HFFc6 (cell line): ENCODE results near the gene DYNLRB2. TPM values are rescaled to one million over a fixed set of nuclear protein-coding genes. Genes with fewer than 3 reads are reported as not detected.

Experiments used
- DNase-seq: peaks from one replicate; pipeline ENCODE4 v3.0.0-alpha.2; 2018
- H3K27ac Mint-ChIP-seq: 2 replicates; pipeline ENCODE4 v1.8.0; 2020; ENCODE audit warnings: mild to moderate bottlenecking, mixed read lengths
- H3K27me3 Mint-ChIP-seq: 2 replicates; pipeline ENCODE4 v1.8.0; 2021; ENCODE audit warnings: mild to moderate bottlenecking, moderate library complexity, mixed read lengths; ENCODE audit not compliant: insufficient read depth
- H3K36me3 Mint-ChIP-seq: 2 replicates; pipeline ENCODE4 v1.8.0; 2021; ENCODE audit warnings: low read depth, mixed read lengths
- H3K4me1 Mint-ChIP-seq: 2 replicates; pipeline ENCODE4 v1.8.0; 2020; ENCODE audit warnings: low read depth, mixed read lengths
- H3K4me3 Mint-ChIP-seq: 2 replicates; pipeline ENCODE4 v1.8.0; 2020; ENCODE audit warnings: mild to moderate bottlenecking, moderate library complexity, mixed read lengths
- H3K9me3 Mint-ChIP-seq: 2 replicates; pipeline ENCODE4 v1.8.0; 2020; ENCODE audit warnings: mild to moderate bottlenecking, mixed read lengths
- CTCF ChIP-seq: fragments of 200-600 bp; sonication (generic); IDR thresholded peaks from 2 replicates; pipeline ENCODE4 v1.5.0; 2021; ENCODE audit warnings: antibody characterized with exemption, mild to moderate bottlenecking
- total RNA-seq, 6 experiments: library from RNA; stranded (reverse); fragmentation: NEBNext Ultra II Directional; extraction: Animal tissue kit (Norgen Biotek cat#: 25700); gene quantifications; 2 replicates in 1 of 6; 3 replicates in 5 of 6; pipeline ENCODE4 v1.2.3, GENCODE V29; 2021

DYNLRB2 gene
- total RNA-seq, 6 experiments from 2014 or later, result 0.52 TPM; not detected in 5

DNA sequence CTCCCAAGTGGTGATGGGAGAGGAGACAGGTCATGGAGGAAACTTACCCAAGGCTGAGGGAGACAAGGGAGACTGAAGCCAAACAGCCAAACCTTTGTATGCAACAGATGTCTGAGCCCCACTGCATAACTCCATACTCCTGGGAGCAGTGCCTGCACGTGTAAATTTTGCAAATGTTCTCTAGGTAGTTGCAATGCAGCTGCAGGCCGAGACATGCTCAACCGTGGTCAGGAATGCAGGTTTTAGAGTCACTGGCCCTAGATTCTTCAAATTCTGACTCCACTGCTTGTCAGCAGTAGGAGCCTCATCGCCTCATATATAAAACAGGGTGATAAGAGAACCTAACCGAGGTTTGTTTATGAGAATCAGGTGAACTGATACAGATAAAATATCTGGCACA, 11.5 kb downstream of the DYNLRB2 start:
- no peak for TF ChIP-seq CTCF
- no peak for DNase-seq
- Mint-ChIP-seq H3K4me1 (peaks cover 11% of the 10 kb centered on the region; the same call in 1 of the 2 replicates), H3K27ac (no peak overlapping the region), H3K4me3 (no peak overlapping the region), H3K27me3 (peaks cover 4% of the 10 kb centered on the region), H3K36me3 (no peaks in the 10 kb centered on the region), H3K9me3 (no peaks in the 10 kb centered on the region)

- no peak for TF ChIP-seq CTCF
- H3K9me3 Mint-ChIP-seq, result no peaks in the 10 kb centered on the region
These were observed 13.2 kb downstream of the DYNLRB2 start for GRCh38 chr16:80554033-80554432.

GRCh38 chr16:80556481-80556880, 15.7 kb downstream of the DYNLRB2 start:
- no peak overlapping the region for H3K4me3 Mint-ChIP-seq
- H3K4me1 Mint-ChIP-seq, result peaks cover 11% of the 10 kb centered on the region; the same call in 1 of the 2 replicates
- H3K27me3 Mint-ChIP-seq, result peaks cover 4% of the 10 kb centered on the region
- H3K9me3 Mint-ChIP-seq, result no peaks in the 10 kb centered on the region
- H3K36me3 Mint-ChIP-seq, result no peaks in the 10 kb centered on the region
- TF ChIP-seq CTCF, result no peak
- DNase-seq, result no peak
- H3K27ac Mint-ChIP-seq, result no peak overlapping the region

More at GRCh38 chr16:80554033-80554432, 13.2 kb downstream of the DYNLRB2 start:
- Mint-ChIP-seq H3K4me1 (peaks cover 11% of the 10 kb centered on the region; the same call in 1 of the 2 replicates), H3K27ac (no peak overlapping the region), H3K36me3 (no peaks in the 10 kb centered on the region), H3K27me3 (peaks cover 4% of the 10 kb centered on the region), H3K4me3 (no peak overlapping the region)
- DNase-seq, result no peak

GRCh38 chr16:80557037-80557436, 16.2 kb downstream of the DYNLRB2 start:
- no peak for DNase-seq
- H3K27ac Mint-ChIP-seq, result no peak overlapping the region
- H3K4me1 Mint-ChIP-seq, result peaks cover 11% of the 10 kb centered on the region; the same call in 1 of the 2 replicates
- no peak overlapping the region for H3K4me3 Mint-ChIP-seq
- TF ChIP-seq CTCF, result no peak
- H3K9me3 Mint-ChIP-seq, result no peaks in the 10 kb centered on the region
- H3K36me3 Mint-ChIP-seq, result no peaks in the 10 kb centered on the region
- peaks cover 4% of the 10 kb centered on the region for H3K27me3 Mint-ChIP-seq

DNA sequence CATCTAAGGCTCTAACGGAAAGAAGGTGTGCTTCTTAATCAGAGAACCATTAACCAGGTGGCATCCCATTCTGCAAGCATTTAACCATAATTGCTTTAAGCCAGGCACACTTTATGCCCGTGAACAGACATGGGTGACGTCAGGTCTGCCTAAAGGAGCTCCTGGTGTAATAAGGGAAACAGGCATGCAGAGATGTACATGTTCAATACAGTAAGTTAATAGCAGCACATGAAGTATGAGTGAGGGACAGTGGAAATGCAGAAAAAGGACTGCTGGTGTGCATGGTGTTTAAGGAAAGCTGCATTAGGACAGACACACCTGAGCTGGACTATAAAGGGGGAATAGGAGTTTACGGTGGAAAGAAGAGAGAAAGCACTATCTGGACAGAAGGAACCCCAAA, 18.6 kb downstream of the DYNLRB2 start:
- Mint-ChIP-seq H3K27me3 (peaks cover 9% of the 10 kb centered on the region; the same call in 1 of the 2 replicates), H3K9me3 (no peaks in the 10 kb centered on the region), H3K4me3 (no peak overlapping the region)

More for the DNA sequence above, 18.6 kb downstream of the DYNLRB2 start:
- no peak for DNase-seq
- TF ChIP-seq CTCF, result no peak
- H3K27ac Mint-ChIP-seq, result no peak overlapping the region
- H3K36me3 Mint-ChIP-seq, result no peaks in the 10 kb centered on the region
- peaks cover 11% of the 10 kb centered on the region; the same call in 1 of the 2 replicates for H3K4me1 Mint-ChIP-seq
